Mucosa of rectum (tissue), 2 donors: ENCODE data around the gene TCN2.

Source experiments
- H3K27ac ChIP-seq, 2 donors: one replicate each; pipeline ENCODE4 v1.7.0; 2013; ENCODE audit warnings: inconsistent platforms in 2 of 2, low read depth in 2 of 2, low read length in 2 of 2
- H3K27me3 ChIP-seq, 2 donors: one replicate each; pipeline ENCODE4 v1.7.0; 2013; ENCODE audit warnings: low read length in 2 of 2; ENCODE audit not compliant: control insufficient read depth in 2 of 2, insufficient read depth in 2 of 2
- H3K36me3 ChIP-seq, 2 donors: one replicate each; pipeline ENCODE4 v1.7.0; 2013; ENCODE audit warnings: low read length in 2 of 2; ENCODE audit not compliant: control insufficient read depth in 2 of 2, insufficient read depth in 2 of 2
- H3K4me1 ChIP-seq, 2 donors: one replicate each; pipeline ENCODE4 v1.7.0; 2013; ENCODE audit warnings: low read length in 2 of 2, mild to moderate bottlenecking in 1 of 2; ENCODE audit not compliant: control insufficient read depth in 2 of 2, insufficient read depth in 2 of 2
- H3K4me3 ChIP-seq, 2 donors: one replicate each; pipeline ENCODE4 v1.7.0; 2013; ENCODE audit warnings: low read length in 2 of 2
- H3K9ac ChIP-seq, 2 donors: one replicate each; pipeline ENCODE4 v1.7.0; 2013; ENCODE audit warnings: low read length in 2 of 2, low read depth in 1 of 2, mild to moderate bottlenecking in 1 of 2
- H3K9me3 ChIP-seq, 2 donors: one replicate each; pipeline ENCODE4 v1.7.0; 2013; ENCODE audit warnings: low read length in 2 of 2; ENCODE audit not compliant: control insufficient read depth in 2 of 2
- donor health status: healthy.
- donor health status: Normal muscosa, but diverticular disease.

TCN2 gene

GRCh38 chr22:30596199-30596598 is 10.8 kb upstream of the TCN2 start:
- Histone ChIP-seq H3K9ac (no peak overlapping the region), H3K27me3 (peaks cover 0 to 4% of the 10 kb centered on the region in 2 donors), H3K9me3 (no peaks in the 10 kb centered on the region), H3K27ac (no peak overlapping the region), H3K4me1 (peaks cover 2 to 9% of the 10 kb centered on the region in 2 donors), H3K4me3 (no peak overlapping the region), H3K36me3 (no peaks in the 10 kb centered on the region)

- no peak overlapping the region for H3K9ac ChIP-seq
- H3K9me3 ChIP-seq: no peaks in the 10 kb centered on the region
- peaks cover 0 to 11% of the 10 kb centered on the region in 2 donors for H3K4me1 ChIP-seq
- peaks cover 0 to 4% of the 10 kb centered on the region in 2 donors for H3K27me3 ChIP-seq
- no peak overlapping the region for H3K4me3 ChIP-seq
- H3K27ac ChIP-seq: no peak overlapping the region
- H3K36me3 ChIP-seq: no peaks in the 10 kb centered on the region
Measured at GRCh38 chr22:30596886-30597285, 10.1 kb upstream of the TCN2 start.

DNA sequence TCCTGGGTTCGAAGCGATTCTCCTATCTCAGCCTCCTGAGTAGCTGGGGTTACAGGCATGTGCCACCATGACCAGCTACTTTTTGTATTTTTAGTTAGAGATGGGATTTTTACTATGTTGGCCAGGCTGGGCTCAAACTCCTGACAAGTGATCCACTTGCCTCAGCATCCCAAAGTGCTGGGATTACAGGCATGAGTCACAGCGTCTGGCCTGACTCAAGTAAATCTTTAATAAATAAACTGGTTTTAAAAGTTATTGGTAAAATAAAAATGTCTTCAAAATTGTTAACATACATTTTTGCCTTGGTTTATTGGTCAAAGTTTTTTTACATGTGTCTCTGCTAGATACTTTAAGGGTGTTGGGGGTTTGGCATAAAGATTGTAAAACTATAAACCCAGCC is 8.0 kb upstream of the TCN2 start:
- H3K4me1 ChIP-seq: peaks cover 4 to 5% of the 10 kb centered on the region in 2 donors
- H3K27me3 ChIP-seq: peaks cover 0 to under 1% of the 10 kb centered on the region in 2 donors
- no peaks in the 10 kb centered on the region for H3K36me3 ChIP-seq
- no peaks in the 10 kb centered on the region for H3K9me3 ChIP-seq
- H3K4me3 ChIP-seq: no peak overlapping the region
- H3K27ac ChIP-seq: no peak overlapping the region
- no peak overlapping the region for H3K9ac ChIP-seq

DNA sequence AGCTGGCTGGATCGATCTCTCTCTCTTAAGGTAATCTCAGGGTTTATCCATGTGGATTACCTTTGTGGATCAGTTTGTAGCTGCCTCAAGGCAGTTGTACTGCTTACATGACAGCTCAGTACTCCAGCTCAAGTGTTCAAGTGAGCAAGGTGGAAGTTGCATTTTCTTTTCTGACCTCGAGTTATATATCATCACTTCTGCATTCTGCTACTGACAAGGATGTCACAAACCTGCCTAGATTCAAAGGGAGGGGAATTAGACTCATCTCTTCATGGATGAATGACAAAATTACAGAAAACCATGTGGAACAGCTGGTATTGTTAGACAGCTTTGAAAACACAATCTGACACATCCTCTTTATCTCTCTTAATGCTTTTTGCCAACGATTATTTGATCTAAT is 6.1 kb upstream of the TCN2 start:
- no peaks in the 10 kb centered on the region for H3K27me3 ChIP-seq
- H3K9ac ChIP-seq: no peak overlapping the region
- H3K36me3 ChIP-seq: no peaks in the 10 kb centered on the region

GRCh38 chr22:30601464-30601863 is 5.5 kb upstream of the TCN2 start:
- no peak overlapping the region for H3K27ac ChIP-seq
- H3K4me3 ChIP-seq: no peak overlapping the region
- H3K27me3 ChIP-seq: no peaks in the 10 kb centered on the region
- H3K36me3 ChIP-seq: no peaks in the 10 kb centered on the region
- no peaks in the 10 kb centered on the region for H3K9me3 ChIP-seq
- no peak overlapping the region for H3K9ac ChIP-seq
- peaks cover 15 to 19% of the 10 kb centered on the region in 2 donors for H3K4me1 ChIP-seq

More for the DNA sequence above, 6.1 kb upstream of the TCN2 start:
- Histone ChIP-seq H3K27ac (no peak overlapping the region), H3K9me3 (no peaks in the 10 kb centered on the region), H3K4me3 (no peak overlapping the region), H3K4me1 (peaks cover 13 to 17% of the 10 kb centered on the region in 2 donors)

GRCh38 chr22:30602049-30602448 is 4.9 kb upstream of the TCN2 start:
- Histone ChIP-seq H3K4me1 (peaks cover 19% of the 10 kb centered on the region in 2 donors), H3K27me3 (no peaks in the 10 kb centered on the region), H3K4me3 (no peak overlapping the region), H3K9me3 (no peaks in the 10 kb centered on the region), H3K36me3 (no peaks in the 10 kb centered on the region), H3K9ac (no peak overlapping the region), H3K27ac (no peak overlapping the region)

GRCh38 chr22:30603801-30604200 is 3.2 kb upstream of the TCN2 start:
- Histone ChIP-seq H3K27me3 (no peaks in the 10 kb centered on the region), H3K36me3 (no peaks in the 10 kb centered on the region), H3K4me3 (no peak overlapping the region), H3K4me1 (peaks cover 36% of the 10 kb centered on the region in 2 donors), H3K9ac (peak overlapping the region in 1 of 2 donors; percentile 9), H3K9me3 (no peaks in the 10 kb centered on the region), H3K27ac (no peak overlapping the region)

GRCh38 chr22:30604723-30605122 is 2.3 kb upstream of the TCN2 start:
- Histone ChIP-seq H3K4me3 (no peak overlapping the region), H3K9ac (no peak overlapping the region), H3K27me3 (no peaks in the 10 kb centered on the region), H3K9me3 (no peaks in the 10 kb centered on the region), H3K27ac (no peak overlapping the region), H3K36me3 (no peaks in the 10 kb centered on the region), H3K4me1 (peaks cover 42 to 45% of the 10 kb centered on the region in 2 donors)

DNA sequence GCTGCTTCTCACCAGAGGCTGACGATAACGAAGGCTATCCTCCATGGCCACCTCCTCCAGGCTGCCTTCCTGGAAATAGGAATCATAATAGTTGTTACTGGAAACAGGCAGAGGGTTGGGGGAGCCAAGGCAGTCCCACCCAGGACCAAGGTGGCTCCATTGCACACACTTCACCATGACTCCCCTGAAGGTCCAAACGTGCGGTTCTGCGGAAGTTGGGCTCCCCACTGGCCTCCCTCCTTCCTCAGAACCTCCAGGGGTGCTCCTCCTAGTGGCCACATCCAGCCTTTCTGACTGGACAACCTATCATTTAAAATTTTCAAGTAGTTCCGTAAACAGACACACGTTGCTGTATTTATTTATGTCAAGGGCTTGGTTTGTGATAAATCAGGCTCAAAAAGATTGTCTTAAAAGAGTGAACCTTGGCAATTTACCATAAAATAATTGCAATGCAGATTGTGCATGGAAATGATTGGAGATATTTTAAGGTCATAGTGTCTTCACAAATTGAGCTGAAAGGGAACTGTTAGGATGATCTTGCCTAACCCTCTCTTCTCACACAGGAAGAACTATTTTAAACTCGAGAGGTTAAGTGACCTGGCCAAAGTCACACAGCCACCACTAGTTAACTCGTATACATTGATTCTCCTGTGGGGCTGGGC is 1.4 kb upstream of the TCN2 start:
- peak overlapping the region; percentile 87 to 89 for H3K4me3 ChIP-seq
- peak overlapping the region; percentile 9 to 37 for H3K9ac ChIP-seq
- H3K9me3 ChIP-seq: no peaks in the 10 kb centered on the region
- peak overlapping the region in 1 of 2 donors; percentile 24 for H3K27ac ChIP-seq
- no peaks in the 10 kb centered on the region for H3K27me3 ChIP-seq
- no peaks in the 10 kb centered on the region for H3K36me3 ChIP-seq
- peaks cover 48% of the 10 kb centered on the region in 2 donors for H3K4me1 ChIP-seq

DNA sequence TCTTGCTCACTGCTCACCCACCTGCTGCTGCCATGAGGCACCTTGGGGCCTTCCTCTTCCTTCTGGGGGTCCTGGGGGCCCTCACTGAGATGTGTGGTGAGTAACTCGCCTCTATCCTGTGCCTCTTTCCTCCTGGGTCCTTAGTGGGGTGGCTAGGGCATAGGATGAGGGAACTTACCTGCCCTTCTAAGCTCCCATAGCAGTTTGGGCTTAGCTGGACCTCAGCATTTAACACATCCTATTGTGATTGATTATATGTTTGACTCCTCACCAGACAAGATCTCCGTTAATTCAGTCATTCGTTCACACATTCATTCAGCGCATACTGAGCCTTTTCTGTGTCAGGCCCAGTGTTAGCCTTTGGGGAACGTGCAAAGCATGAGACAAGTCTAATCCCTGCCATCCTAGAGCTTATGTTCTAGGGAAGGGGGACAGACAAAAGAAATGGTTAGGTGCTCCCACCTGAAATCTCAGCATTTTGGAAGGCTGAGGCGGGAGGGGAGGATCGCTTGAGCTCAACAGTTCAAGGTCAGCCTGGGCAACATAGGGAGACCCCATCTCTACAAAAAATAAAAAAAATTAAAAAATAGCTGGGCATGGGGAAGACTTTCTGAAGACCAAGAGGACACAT is 441 bp downstream of the TCN2 start:
- peak overlapping the region; percentile 87 to 89 for H3K4me3 ChIP-seq
- H3K36me3 ChIP-seq: no peaks in the 10 kb centered on the region
- H3K9ac ChIP-seq: peak overlapping the region; percentile 66 to 92
- H3K9me3 ChIP-seq: no peaks in the 10 kb centered on the region
- no peaks in the 10 kb centered on the region for H3K27me3 ChIP-seq
- peaks cover 43 to 48% of the 10 kb centered on the region in 2 donors for H3K4me1 ChIP-seq
- peak overlapping the region; percentile 82 to 84 for H3K27ac ChIP-seq
